Lower leg skin (tissue), 4 donors: ENCODE measurements around the gene ATP13A3. TPM values are rescaled to one million over a fixed set of nuclear protein-coding genes. Genes with fewer than 3 reads are reported as not detected.

Experiments used
- DNase-seq, 2 donors: peaks; one replicate each; pipeline ENCODE4 v3.0.0-alpha.2; 2019; ENCODE audit warnings: low spot score in 2 of 2
- H3K4me3 ChIP-seq: fragments of 200-600 bp; sonication (generic); 2 replicates; pipeline ENCODE4 v1.5.1; 2017; ENCODE audit warnings: mild to moderate bottlenecking, low read depth; ENCODE audit not compliant: poor library complexity, severe bottlenecking
- POLR2A ChIP-seq, 2 donors: fragments of 450-650 bp; IDR thresholded peaks; one replicate each; pipeline ENCODE4 v1.6.1; 2016 to 2017; ENCODE audit warnings: antibody characterized with exemption in 2 of 2, mild to moderate bottlenecking in 1 of 2, moderate library complexity in 1 of 2
- WGBS, 2 donors: methylation state at CpG; one replicate each; pipeline ENCODE4 v1.1.5; 2018; 5-methylcytosine and 5-hydroxymethylcytosine counted together
- intact Hi-C: fragments of 100-400 bp; cut with DNase I; formaldehyde crosslinking; loops from one replicate; pipeline ENCODE4 v1.15.0; 2023; ENCODE audit warnings: low total_unique reads
- total RNA-seq, 4 donors: library from RNA; depleted of rRNA; stranded (reverse); fragments of >200 nt; gene quantifications; one replicate each; pipeline ENCODE4 v1.1.0, GENCODE V29; 2016
- TF ChIP-seq, protein P1 (sequence below), 3 donors: fragments of 450-650 bp; IDR thresholded peaks; one replicate each; pipeline ENCODE4 v1.5.1; 2016; ENCODE audit warnings: antibody characterized with exemption in 3 of 3, mild to moderate bottlenecking in 3 of 3, moderate library complexity in 2 of 3

Gene ATP13A3
- total RNA-seq, 4 donors from 2014 or later = 35.0 to 40.6 (median 38.2) TPM

DNA sequence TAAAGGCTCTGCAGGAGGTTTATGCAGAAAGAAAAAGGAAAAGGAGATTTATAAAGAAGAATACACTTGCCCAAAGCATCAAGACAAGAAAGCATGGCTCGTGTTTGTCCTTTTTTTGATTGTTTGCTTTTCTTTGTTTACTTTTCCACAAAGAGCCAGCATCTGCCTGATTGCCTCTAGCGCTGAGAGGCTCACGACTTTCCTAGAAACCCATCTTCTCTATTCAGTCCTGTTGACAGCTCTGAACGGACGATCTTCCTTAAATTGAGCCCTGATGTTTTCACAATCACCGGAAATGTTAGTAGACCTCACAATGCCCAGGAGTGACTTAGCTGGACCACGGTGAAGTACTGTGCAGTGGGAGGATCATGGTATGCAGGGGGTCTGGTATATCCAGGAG is 100.2 kb downstream of the ATP13A3 start:
- H3K4me3 ChIP-seq = no peak overlapping the region
- intact Hi-C loops = no loop called here
- no peak for DNase-seq
- TF ChIP-seq, protein P1, sequence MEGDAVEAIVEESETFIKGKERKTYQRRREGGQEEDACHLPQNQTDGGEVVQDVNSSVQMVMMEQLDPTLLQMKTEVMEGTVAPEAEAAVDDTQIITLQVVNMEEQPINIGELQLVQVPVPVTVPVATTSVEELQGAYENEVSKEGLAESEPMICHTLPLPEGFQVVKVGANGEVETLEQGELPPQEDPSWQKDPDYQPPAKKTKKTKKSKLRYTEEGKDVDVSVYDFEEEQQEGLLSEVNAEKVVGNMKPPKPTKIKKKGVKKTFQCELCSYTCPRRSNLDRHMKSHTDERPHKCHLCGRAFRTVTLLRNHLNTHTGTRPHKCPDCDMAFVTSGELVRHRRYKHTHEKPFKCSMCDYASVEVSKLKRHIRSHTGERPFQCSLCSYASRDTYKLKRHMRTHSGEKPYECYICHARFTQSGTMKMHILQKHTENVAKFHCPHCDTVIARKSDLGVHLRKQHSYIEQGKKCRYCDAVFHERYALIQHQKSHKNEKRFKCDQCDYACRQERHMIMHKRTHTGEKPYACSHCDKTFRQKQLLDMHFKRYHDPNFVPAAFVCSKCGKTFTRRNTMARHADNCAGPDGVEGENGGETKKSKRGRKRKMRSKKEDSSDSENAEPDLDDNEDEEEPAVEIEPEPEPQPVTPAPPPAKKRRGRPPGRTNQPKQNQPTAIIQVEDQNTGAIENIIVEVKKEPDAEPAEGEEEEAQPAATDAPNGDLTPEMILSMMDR (IDR thresholded peaks at IDR 0.05) = no peak
- TF ChIP-seq POLR2A (IDR thresholded peaks at IDR 0.05) = no peak
- 72 to 78% methylated on average over 7 of the region's 7 CpGs for WGBS, 2 donors

DNA sequence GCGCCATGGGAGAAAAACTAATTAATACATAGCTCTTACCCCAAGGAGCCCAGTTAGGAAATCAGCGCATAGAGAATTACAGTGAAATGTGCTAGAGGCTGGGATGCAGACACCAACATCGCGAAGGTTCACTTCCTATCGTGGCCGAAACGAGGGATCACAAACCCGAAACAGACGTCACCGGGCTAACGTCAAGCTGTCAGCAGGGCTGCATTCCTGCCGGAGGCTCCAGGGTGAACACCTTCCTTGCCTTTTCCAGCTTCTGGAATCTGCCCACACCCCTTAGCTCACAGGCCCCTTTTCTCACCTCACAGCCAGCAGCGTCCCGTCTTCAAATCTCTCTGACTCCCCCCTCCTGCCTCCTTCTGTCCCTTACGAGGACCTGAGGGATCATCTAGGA is 100.7 kb downstream of the ATP13A3 start:
- peak in 1 of 2 donors; percentile 37 for DNase-seq
- no peak overlapping the region for H3K4me3 ChIP-seq
- intact Hi-C loops = no loop called here
- 59 to 64% methylated on average over 15 of the region's 15 CpGs for WGBS, 2 donors
- TF ChIP-seq, protein P1 (IDR thresholded peaks at IDR 0.05) = no peak

DNA sequence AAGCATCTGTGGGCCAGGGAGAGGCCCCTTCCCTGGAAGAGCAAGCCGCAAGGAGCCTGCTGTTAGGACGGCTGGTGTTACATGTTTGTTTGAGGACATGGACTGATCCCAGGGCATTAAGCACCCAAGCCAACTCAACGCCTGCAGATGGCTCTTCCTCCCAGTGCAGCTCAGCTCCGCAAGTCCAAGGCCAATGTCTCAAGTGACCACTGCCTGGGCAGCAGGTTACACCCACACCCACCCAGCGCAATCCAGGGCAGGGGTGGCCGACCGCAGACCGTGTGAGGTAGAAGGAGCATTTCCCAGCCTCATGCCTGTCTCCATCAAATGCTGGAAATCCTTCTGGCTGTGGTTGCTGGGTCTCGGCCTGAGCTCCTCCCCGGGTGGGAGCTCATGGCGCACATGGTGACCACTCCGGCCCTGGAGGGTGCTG is 102.2 kb downstream of the ATP13A3 start:
- WGBS, 2 donors = 84 to 91% methylated on average over 8 to 12 of the region's 12 CpGs
- intact Hi-C loops = no loop called here
- H3K4me3 ChIP-seq = no peak overlapping the region
- peak in 1 of 2 donors; percentile 77 for DNase-seq
- TF ChIP-seq, protein P1 (IDR thresholded peaks at IDR 0.05) = no peak
- TF ChIP-seq POLR2A (IDR thresholded peaks at IDR 0.05) = no peak

DNA sequence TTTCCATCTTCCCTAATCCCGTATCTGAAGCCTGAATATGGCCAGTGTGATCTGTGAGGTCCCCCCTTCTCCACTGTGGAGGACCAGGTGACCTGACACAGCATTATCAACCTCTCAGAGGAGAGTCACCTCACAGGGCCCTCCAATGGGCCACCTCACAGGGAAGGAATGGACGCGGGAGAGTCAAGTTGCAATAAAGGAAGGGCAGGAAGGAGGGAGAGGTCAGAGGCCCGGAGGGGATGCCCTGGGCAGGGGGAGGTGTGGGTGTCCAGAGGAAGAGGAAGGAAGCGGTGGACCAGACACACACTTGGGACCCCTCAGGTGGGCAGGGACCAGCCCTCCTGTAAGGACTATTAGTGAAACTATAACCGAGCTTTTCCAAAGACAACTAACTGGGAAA is 102.6 kb downstream of the ATP13A3 start:
- no peak for TF ChIP-seq POLR2A (IDR thresholded peaks at IDR 0.05)
- TF ChIP-seq, protein P1 (IDR thresholded peaks at IDR 0.05) = no peak
- 85% methylated on average over 6 of the region's 6 CpGs for WGBS, 2 donors
- DNase-seq = peak in 1 of 2 donors; percentile 60
- H3K4me3 ChIP-seq = no peak overlapping the region
- intact Hi-C loops = no loop called here

DNA sequence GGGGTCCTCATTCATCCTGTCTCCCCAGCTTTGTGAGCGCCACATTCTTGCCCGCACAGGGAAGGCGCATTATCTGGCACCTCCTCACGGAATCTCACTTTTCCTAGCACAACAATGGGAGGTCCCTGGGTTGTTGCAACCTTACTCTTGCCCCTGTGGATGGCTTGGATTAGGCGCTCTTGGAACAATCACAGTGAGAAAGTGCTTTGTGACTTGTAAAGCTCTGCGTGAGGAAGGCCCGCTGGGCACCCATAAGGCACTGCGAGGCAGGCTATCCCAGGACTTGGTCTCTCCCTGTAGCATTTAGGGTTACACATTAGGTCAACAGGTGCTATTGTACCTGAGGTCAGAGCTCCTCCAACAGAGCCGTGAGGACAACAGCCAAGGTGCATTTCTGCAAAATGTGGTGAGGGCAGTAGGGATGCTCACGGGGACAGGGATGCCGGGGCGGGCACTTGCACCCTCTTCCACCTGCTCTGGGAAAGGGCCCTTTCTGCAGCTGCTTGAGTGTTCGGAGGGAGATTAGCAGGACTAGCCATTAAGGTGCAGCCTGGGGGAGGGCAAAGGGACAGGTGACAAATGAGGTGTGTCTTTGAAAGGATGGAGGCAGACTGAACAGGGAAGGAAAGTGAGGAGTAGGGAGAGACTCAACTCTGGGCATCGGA is 103.4 kb downstream of the ATP13A3 start:
- no peak for TF ChIP-seq POLR2A (IDR thresholded peaks at IDR 0.05)
- TF ChIP-seq, protein P1 (IDR thresholded peaks at IDR 0.05) = no peak
- peak in 1 of 2 donors; percentile 81 for DNase-seq
- WGBS, 2 donors = 83 to 90% methylated on average over 14 of the region's 14 CpGs
- no peak overlapping the region for H3K4me3 ChIP-seq
- intact Hi-C loops = no loop called here

DNA sequence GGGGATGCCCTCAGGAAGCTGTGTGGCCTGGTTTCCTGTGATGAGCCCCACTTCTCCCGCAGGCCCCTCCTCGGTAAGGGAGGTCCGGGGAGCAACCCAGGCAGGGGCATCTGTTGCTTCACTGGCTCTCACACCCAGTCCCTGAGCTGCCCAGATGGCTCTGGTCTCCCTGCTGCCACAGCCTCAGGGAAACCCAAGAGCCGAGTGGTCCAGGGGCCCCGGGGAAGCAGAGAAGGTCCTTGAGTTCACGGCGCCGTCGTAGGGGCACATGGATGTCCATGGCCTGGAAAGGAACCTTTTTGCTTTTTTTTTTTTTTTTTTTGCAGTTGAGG is 103.9 kb downstream of the ATP13A3 start:
- no peak overlapping the region for H3K4me3 ChIP-seq
- intact Hi-C loops = no loop called here
- TF ChIP-seq, protein P1 (IDR thresholded peaks at IDR 0.05) = no peak
- TF ChIP-seq POLR2A (IDR thresholded peaks at IDR 0.05) = no peak
- peak in 1 of 2 donors; percentile 54 for DNase-seq
- 79 to 80% methylated on average over 9 of the region's 9 CpGs for WGBS, 2 donors
